Pulmonary artery endothelial cell (primary cell): ENCODE measurements around the gene TNS1. TPM values are rescaled to one million over a fixed set of nuclear protein-coding genes. Genes with fewer than 3 reads are reported as not detected.
"Not testable (repeated sequence)": the region's sequence is repeated elsewhere in the genome, so short reads cannot be mapped to it uniquely, and the experiment has no call there.

ENCODE experiments used
- DNase-seq: peaks from one replicate; pipeline ENCODE4 v3.0.0-alpha.2; 2011; ENCODE audit warnings: low read depth, low spot score
- total RNA-seq: library from RNA; depleted of rRNA; stranded (reverse); fragments of >200 nt; gene quantifications from 2 replicates; pipeline ENCODE4 v1.2.3, GENCODE V29; 2014

The TNS1 gene
- total RNA-seq, 1 donor from 2014 or later, result 26.2 TPM

- DNase-seq, result no peak
Observed at GRCh38 chr2:217787160-217787877, 215.5 kb downstream of the TNS1 start.

- not testable (repeated sequence) for DNase-seq
Observed at GRCh38 chr2:217786560-217786959, 216.2 kb downstream of the TNS1 start.

GRCh38 chr2:217785544-217786045, 217.2 kb downstream of the TNS1 start:
- DNase-seq, result no peak

- DNase-seq, result no peak
Observed at GRCh38 chr2:217784996-217785543, 217.7 kb downstream of the TNS1 start.

GRCh38 chr2:217783243-217783642, 219.6 kb downstream of the TNS1 start:
- DNase-seq, result no peak

GRCh38 chr2:217777906-217778305, 224.9 kb downstream of the TNS1 start:
- no peak for DNase-seq

GRCh38 chr2:217776631-217777030, 226.2 kb downstream of the TNS1 start:
- no peak for DNase-seq

DNA sequence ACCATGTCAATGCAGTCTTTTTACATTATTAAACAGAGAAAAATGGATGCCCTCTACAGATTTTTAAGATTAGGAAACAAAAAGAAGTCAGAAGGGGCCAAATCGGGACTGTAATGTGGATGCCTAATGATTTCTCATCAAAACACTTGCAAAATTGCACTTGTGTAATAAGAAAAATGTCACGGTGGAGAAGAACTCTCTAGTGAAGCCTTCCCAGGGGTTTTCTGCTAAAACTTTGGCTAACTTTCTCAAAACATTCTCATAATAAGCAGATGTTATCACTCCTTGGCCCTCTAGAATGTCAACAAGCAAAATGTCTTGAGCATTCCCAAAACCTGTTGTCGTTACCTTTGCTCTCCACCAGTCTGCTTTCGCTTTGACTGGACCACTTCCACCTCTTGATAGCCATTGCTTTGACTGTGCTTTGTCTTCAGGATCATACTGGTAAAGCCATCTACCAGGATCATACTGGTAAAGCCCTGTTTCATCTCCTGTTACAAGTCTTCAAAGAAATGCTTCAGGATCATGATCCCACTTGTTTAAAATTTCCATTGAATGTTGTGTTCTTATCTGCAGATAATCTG, 226.8 kb downstream of the TNS1 start:
- DNase-seq, result no peak

GRCh38 chr2:217774232-217774631, 228.6 kb downstream of the TNS1 start:
- DNase-seq, result no peak

DNA sequence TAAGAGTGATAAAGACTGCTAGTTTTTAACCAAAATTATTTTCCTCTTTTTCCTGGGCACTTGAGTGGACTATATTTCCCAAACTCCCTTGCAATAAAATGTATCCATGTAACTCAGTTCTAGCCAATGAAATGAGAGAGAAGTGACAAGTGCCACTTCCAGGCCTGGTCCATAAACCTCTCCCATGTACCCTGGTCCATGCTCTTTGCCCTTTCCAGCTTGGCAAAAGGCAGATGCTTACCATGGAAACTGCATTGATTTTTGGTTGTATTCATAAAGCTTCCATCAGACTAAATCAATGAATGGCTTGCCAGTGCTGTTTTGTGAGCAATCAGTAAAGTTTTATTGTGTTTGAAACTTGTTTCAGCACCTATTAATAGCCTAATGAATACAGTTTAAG, 229.3 kb downstream of the TNS1 start:
- no peak for DNase-seq

GRCh38 chr2:217766356-217766755, 236.4 kb downstream of the TNS1 start:
- DNase-seq, result no peak

GRCh38 chr2:217761645-217762277, 241.0 kb downstream of the TNS1 start:
- DNase-seq, result no peak

DNA sequence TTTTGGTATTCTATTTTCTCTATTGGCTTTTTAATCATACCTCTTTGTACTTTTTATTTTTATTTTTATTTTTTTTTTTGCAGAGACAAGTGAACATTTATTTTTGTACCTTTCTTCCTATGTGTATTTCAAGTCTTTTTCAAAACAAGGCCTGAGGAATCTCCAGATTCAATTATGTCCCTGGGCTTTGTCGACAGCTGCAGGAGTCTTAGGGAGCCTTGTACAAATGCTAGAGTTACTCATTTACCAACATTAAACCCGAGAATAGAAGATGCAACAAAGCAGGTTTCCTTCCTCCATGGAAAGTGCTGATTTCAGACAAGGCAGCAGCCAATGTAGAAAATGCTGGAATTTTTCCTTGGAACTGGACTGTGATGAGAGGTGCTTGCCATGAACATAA, 242.8 kb downstream of the TNS1 start:
- DNase-seq, result no peak

DNA sequence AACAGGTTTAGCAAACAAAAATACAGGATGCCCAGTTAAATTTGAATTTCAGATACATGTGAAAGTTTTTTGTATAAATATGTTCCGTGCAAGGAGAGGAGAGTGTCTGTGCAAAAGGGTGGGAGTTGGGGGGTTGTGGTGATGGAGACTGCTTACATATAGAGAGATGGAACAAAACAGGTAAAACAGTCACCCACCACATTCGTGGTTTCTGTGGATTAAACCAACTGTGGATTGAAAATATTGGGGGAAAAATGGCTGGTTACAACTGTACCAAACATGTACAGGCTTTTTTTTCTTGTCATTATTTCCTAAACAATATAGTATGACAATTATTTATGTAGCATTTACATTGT, 245.7 kb downstream of the TNS1 start:
- DNase-seq, result no peak

DNA sequence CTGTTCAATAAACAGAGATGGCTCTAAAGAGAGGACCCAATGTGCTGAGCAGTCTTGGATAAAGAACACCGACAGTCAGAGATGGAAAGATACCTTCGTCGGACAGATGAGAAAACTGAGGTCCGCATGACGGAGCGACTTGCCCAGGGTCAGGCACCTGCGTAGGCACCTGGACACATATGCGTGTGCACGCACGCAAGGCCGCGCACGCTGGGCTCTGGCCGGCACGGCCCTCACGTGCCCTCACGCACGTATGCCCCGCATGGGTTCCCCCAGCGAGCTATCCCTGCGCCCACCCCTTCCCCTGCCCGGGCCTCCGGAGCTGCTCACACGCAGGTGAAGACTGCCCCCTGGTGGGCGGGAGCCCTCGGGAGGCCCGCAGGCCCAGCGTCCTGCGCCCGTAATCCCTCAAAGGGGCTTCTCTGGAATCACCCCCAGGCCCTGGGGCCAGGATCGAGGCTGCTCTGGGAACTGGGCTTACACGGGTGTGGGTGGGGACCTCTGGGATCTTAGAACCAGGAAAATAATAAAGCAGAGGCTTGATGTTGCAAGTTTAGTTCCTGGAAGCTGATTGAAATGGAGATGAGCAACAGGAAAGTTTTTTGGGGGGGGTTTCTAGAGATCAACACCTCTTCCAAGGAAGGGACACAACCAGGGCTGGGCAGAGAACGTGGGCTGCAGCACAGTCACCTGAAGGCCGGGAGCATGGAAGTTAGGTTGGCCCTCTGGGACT, 246.3 kb downstream of the TNS1 start:
- no peak for DNase-seq

DNA sequence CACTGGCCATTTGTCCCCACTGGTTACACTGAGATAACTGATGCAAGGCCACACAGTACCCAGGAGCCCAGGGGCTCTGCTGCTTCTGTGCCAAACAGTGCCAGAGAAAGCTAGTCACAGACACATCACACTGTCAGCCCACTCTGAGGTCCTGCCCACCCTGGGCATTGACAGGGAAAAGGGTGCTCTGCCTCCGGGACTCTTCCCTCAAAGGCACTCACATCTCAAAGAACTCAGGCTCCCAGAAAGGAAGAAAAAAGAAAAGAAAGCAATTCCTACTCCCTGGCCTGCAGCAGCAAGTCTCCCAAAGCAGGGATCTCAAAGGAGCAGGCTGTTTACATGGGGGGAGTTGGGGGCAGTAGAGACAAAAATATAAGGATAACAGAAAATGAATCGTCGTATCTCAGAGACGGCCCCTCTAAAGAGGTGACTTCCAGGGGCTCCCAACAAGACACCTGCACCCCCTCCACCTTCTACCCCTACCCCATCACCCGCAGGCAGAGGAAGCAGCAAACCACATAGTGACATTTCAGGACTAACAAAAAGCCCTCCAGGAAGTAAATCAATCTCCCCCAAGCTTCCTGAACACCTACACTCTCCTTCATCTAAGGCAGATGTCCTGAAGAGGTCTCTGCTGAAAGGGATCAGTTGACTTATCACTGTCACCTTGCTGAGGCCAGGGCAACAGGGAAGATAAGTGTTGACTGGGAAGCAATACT, 247.6 kb downstream of the TNS1 start:
- DNase-seq, result no peak

- no peak for DNase-seq
Observed at GRCh38 chr2:217753460-217754200, 249.2 kb downstream of the TNS1 start.

DNA sequence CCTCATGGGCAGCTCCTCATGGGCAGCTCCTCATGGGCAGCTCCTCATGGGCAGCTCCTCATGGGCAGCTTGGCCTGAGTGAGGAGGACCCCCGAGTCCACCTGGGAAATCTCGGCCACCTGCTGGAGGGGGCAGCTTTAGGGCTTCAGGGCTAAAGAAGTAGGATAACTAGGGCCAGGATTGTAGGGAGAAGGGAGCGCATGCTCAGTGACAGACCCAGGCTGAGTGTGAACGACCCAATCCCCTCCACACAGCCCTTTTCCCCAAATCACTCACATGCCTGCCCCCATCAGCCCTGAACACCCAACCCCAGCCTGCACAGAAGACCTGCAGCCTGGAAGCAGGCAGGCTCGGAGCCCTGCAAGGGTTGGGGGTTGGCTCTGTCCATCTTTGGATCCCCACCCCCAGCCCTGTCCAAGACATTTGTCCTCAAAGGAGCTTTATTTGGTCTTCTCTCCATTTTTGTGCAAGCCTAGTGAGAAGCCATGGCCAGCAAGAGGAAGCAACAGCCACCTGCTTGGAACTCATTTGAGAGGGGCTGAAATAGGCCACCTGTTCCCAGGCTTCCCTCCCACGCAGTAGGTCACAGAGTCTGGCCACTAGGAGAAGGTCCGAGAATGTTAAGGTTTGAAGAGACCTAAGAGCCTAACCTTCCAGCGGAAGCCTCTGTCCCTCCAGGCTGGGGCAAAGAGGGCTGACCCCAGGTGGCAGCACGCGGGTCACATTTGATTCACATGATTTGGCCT, 249.9 kb downstream of the TNS1 start:
- DNase-seq, result no peak

GRCh38 chr2:217751952-217752351, 250.8 kb downstream of the TNS1 start:
- DNase-seq, result no peak

DNA sequence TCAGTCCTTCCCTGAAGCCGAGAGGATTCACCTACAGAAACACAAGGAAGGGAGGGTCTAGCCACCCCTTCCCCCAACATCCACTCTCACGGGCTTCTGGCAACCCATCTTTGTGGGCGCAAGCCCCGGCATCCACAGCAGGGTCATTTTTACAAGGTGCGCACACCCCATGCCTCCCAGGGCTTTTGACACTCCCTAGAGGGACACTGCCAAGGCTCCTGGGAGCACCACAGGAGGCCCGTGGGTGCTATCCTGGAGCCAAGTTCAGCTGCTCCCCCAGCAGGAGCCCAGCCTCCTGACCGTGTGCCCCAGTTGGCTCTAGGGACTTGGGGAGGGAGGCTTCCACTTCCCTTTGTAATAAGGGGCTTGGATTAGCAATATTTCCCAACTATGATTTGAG, 251.6 kb downstream of the TNS1 start:
- DNase-seq, result no peak
